Measurements from ENCODE around the gene CRADD. TPM values are rescaled to one million over a fixed set of nuclear protein-coding genes. Genes with fewer than 3 reads are reported as not detected.

Gene CRADD
- total RNA-seq, 4 donors from 2014 or later: 16.1 to 43.3 (median 26.5) TPM

GRCh38 chr12:93653712-93654111, 23.5 kb upstream of the CRADD start:
- intact Hi-C loops (cut with DNase I; ENCODE audit: low total_unique reads): no loop called here
- H3K4me3 ChIP-seq (ENCODE audit: low read depth, poor library complexity, severe bottlenecking): no peak overlapping the region
- no peak for DNase-seq (ENCODE audit: low spot score in 2 of 2)
- 72 to 78% methylated on average over 3 of the region's 3 CpGs for WGBS, 2 donors
- no peak for TF ChIP-seq CTCF (IDR thresholded peaks at IDR 0.05)
- TF ChIP-seq POLR2A (IDR thresholded peaks at IDR 0.05): no peak

GRCh38 chr12:93654421-93654820, 22.8 kb upstream of the CRADD start:
- no peak for DNase-seq (ENCODE audit: low spot score in 2 of 2)
- WGBS, 2 donors: 91 to 97% methylated on average over 2 of the region's 2 CpGs
- H3K4me3 ChIP-seq (ENCODE audit: low read depth, poor library complexity, severe bottlenecking): no peak overlapping the region
- intact Hi-C loops (cut with DNase I; ENCODE audit: low total_unique reads): no loop called here
- TF ChIP-seq POLR2A (IDR thresholded peaks at IDR 0.05) (no peak), CTCF (IDR thresholded peaks at IDR 0.05) (no peak)

GRCh38 chr12:93657071-93657470, 20.1 kb upstream of the CRADD start:
- intact Hi-C loops (cut with DNase I; ENCODE audit: low total_unique reads): no loop called here
- H3K4me3 ChIP-seq (ENCODE audit: low read depth, poor library complexity, severe bottlenecking): no peak overlapping the region
- DNase-seq (ENCODE audit: low spot score in 2 of 2): no peak
- no peak for TF ChIP-seq POLR2A (IDR thresholded peaks at IDR 0.05)
- TF ChIP-seq CTCF (IDR thresholded peaks at IDR 0.05): no peak
- WGBS, 2 donors: 89 to 92% methylated on average over 2 of the region's 2 CpGs

GRCh38 chr12:93661021-93661420, 16.2 kb upstream of the CRADD start:
- H3K4me3 ChIP-seq (ENCODE audit: low read depth, poor library complexity, severe bottlenecking): no peak overlapping the region
- intact Hi-C loops (cut with DNase I; ENCODE audit: low total_unique reads): loop anchor here (5.0 kb wide), 1 partner anchor 54 kb away; no protein-coding TSS in a partner anchor
- DNase-seq (ENCODE audit: low spot score in 2 of 2): no peak
- 53 to 56% methylated on average over 3 of the region's 3 CpGs for WGBS, 2 donors
- no peak for TF ChIP-seq POLR2A (IDR thresholded peaks at IDR 0.05)
- TF ChIP-seq CTCF (IDR thresholded peaks at IDR 0.05): no peak

GRCh38 chr12:93663006-93663728, 14.0 kb upstream of the CRADD start:
- 63 to 82% methylated on average over 2 of the region's 2 CpGs for WGBS, 2 donors
- DNase-seq (ENCODE audit: low spot score in 2 of 2): no peak
- no peak overlapping the region for H3K4me3 ChIP-seq (ENCODE audit: low read depth, poor library complexity, severe bottlenecking)
- TF ChIP-seq CTCF (IDR thresholded peaks at IDR 0.05): no peak
- no peak for TF ChIP-seq POLR2A (IDR thresholded peaks at IDR 0.05)
- intact Hi-C loops (cut with DNase I; ENCODE audit: low total_unique reads): loop anchor here (5.0 kb wide), 1 partner anchor 56 kb away; no protein-coding TSS in a partner anchor

- DNase-seq (ENCODE audit: low spot score in 2 of 2): no peak
- H3K4me3 ChIP-seq (ENCODE audit: low read depth, poor library complexity, severe bottlenecking): no peak overlapping the region
- intact Hi-C loops (cut with DNase I; ENCODE audit: low total_unique reads): loop anchor here (5.0 kb wide), 1 partner anchor 56 kb away; no protein-coding TSS in a partner anchor
- 96 to 98% methylated on average over 4 of the region's 4 CpGs for WGBS, 2 donors
- TF ChIP-seq CTCF (IDR thresholded peaks at IDR 0.05): no peak
- no peak for TF ChIP-seq POLR2A (IDR thresholded peaks at IDR 0.05)
Observed at GRCh38 chr12:93663729-93664084, 13.5 kb upstream of the CRADD start.
